Measurements from ENCODE around the gene KRT84.
"Not testable (repeated sequence)": the region's sequence is repeated elsewhere in the genome, so short reads cannot be mapped to it uniquely, and the experiment has no call there.

The KRT84 gene

GRCh38 chr12:52413782-52414345 is 28.4 kb upstream of the KRT84 start:
- DNase-seq (ENCODE audit: low read depth): no peak
- H3K4me3 ChIP-seq (ENCODE audit: control insufficient read depth, low read depth, low read length): no peak overlapping the region
- TF ChIP-seq CTCF (IDR thresholded peaks at IDR 0.05; ENCODE audit: control insufficient read depth, insufficient read depth, low read depth, low read length, missing control alignments): no peak

- no peak overlapping the region for H3K4me3 ChIP-seq (ENCODE audit: control insufficient read depth, low read depth, low read length)
- no peak for TF ChIP-seq CTCF (IDR thresholded peaks at IDR 0.05; ENCODE audit: control insufficient read depth, insufficient read depth, low read depth, low read length, missing control alignments)
- no peak for DNase-seq (ENCODE audit: low read depth)
Observed at GRCh38 chr12:52413202-52413601, 27.8 kb upstream of the KRT84 start.

GRCh38 chr12:52411815-52412214 is 26.4 kb upstream of the KRT84 start:
- no peak overlapping the region for H3K4me3 ChIP-seq (ENCODE audit: control insufficient read depth, low read depth, low read length)
- no peak for DNase-seq (ENCODE audit: low read depth)
- no peak for TF ChIP-seq CTCF (IDR thresholded peaks at IDR 0.05; ENCODE audit: control insufficient read depth, insufficient read depth, low read depth, low read length, missing control alignments)

GRCh38 chr12:52410589-52411248 is 25.3 kb upstream of the KRT84 start:
- DNase-seq (ENCODE audit: low read depth); H3K4me3 ChIP-seq (ENCODE audit: control insufficient read depth, low read depth, low read length): not testable (repeated sequence)

GRCh38 chr12:52407918-52408317 is 22.5 kb upstream of the KRT84 start:
- TF ChIP-seq CTCF (IDR thresholded peaks at IDR 0.05; ENCODE audit: control insufficient read depth, insufficient read depth, low read depth, low read length, missing control alignments): no peak
- no peak overlapping the region for H3K4me3 ChIP-seq (ENCODE audit: control insufficient read depth, low read depth, low read length)
- DNase-seq (ENCODE audit: low read depth): no peak

GRCh38 chr12:52405922-52406385 is 20.5 kb upstream of the KRT84 start, which contains the start of gene KRT82:
Gene KRT82, minus strand, starts transcription at chr12:52406335. Its CDS starts 58 bp downstream, at chr12:52406277.
- no peak within 1 kb of the TSS for H3K4me3 ChIP-seq (ENCODE audit: control insufficient read depth, low read depth, low read length)
- no peak for TF ChIP-seq CTCF (IDR thresholded peaks at IDR 0.05; ENCODE audit: control insufficient read depth, insufficient read depth, low read depth, low read length, missing control alignments)
- no peak for DNase-seq (ENCODE audit: low read depth)

GRCh38 chr12:52404951-52405350 is 19.5 kb upstream of the KRT84 start:
- no peak for DNase-seq (ENCODE audit: low read depth)
- TF ChIP-seq CTCF (IDR thresholded peaks at IDR 0.05; ENCODE audit: control insufficient read depth, insufficient read depth, low read depth, low read length, missing control alignments): no peak
- H3K4me3 ChIP-seq (ENCODE audit: control insufficient read depth, low read depth, low read length): no peak overlapping the region
